Tibial artery (tissue), 4 donors: Measurements from ENCODE around the gene JMJD7.

Source experiments
- DNase-seq, 2 donors: peaks; one replicate each; pipeline ENCODE4 v3.0.0-alpha.2; 2019
- H3K27ac ChIP-seq, 2 donors: fragments of 200-600 bp; sonication (generic) in 1 of 2; 1 replicate in 1 of 2; 2 replicates in 1 of 2; pipeline ENCODE4 v1.5.1; 2018 to 2019; ENCODE audit warnings: mild to moderate bottlenecking in 1 of 2
- H3K27me3 ChIP-seq, 2 donors: fragments of 200-600 bp; sonication (generic) in 1 of 2; one replicate each; pipeline versions ENCODE4 v1.5.1 to v1.6.0; 2016 to 2019
- H3K36me3 ChIP-seq, 3 donors: fragments of 200-600 bp; sonication (generic) in 2 of 3; one replicate each; pipeline ENCODE4 v1.5.1; 2016 to 2019; ENCODE audit warnings: mild to moderate bottlenecking in 2 of 3
- H3K4me1 ChIP-seq, 4 donors: fragments of 200-600 bp; sonication (generic) in 2 of 4; 1 replicate in 3 of 4; 2 replicates in 1 of 4; pipeline ENCODE4 v1.5.1; 2016 to 2019
- H3K4me3 ChIP-seq, 2 donors: fragments of 200-600 bp; sonication (generic) in 1 of 2; 1 replicate in 1 of 2; 2 replicates in 1 of 2; pipeline ENCODE4 v1.5.1; 2018 to 2019; ENCODE audit warnings: mild to moderate bottlenecking in 2 of 2
- H3K9me3 ChIP-seq, 3 donors: fragments of 200-600 bp; sonication (generic) in 1 of 3; one replicate each; pipeline ENCODE4 v1.5.1; 2016 to 2019
- intact Hi-C: fragments of 100-400 bp; cut with DNase I; formaldehyde crosslinking; loops from one replicate; pipeline ENCODE4 v1.15.0; 2023; ENCODE audit warnings: low total_unique reads
- TF ChIP-seq, protein P1 (sequence below), 2 experiments: fragments of 200-600 bp in 1 of 2; fragments of 450-650 bp in 1 of 2; IDR thresholded peaks; one replicate each; pipeline ENCODE4 v1.5.1; 2017 to 2019; ENCODE audit warnings: antibody characterized with exemption in 2 of 2, mild to moderate bottlenecking in 1 of 2, moderate library complexity in 1 of 2

The JMJD7 gene

DNA sequence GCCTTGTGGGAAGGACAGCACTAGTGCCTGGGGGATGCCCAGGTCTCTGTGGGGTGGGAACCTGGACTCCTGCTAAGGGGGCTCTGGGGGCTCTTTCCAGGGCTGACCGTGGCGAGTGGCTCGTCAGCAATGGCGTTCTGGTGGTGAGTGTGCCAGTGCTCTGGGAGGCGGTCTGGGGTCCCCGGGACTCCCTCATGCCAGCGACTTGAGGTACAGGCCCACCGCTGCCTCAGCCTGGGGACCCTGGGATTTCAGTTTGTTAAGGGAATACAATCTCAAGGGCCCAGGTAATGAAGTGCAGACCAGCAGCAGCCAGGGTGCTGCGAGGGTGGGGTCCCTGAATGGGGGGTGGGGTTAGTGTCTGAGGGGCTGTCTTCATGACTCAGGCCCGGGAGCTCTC lies 13.2 kb downstream of the JMJD7 start:
- TF ChIP-seq, protein P1, sequence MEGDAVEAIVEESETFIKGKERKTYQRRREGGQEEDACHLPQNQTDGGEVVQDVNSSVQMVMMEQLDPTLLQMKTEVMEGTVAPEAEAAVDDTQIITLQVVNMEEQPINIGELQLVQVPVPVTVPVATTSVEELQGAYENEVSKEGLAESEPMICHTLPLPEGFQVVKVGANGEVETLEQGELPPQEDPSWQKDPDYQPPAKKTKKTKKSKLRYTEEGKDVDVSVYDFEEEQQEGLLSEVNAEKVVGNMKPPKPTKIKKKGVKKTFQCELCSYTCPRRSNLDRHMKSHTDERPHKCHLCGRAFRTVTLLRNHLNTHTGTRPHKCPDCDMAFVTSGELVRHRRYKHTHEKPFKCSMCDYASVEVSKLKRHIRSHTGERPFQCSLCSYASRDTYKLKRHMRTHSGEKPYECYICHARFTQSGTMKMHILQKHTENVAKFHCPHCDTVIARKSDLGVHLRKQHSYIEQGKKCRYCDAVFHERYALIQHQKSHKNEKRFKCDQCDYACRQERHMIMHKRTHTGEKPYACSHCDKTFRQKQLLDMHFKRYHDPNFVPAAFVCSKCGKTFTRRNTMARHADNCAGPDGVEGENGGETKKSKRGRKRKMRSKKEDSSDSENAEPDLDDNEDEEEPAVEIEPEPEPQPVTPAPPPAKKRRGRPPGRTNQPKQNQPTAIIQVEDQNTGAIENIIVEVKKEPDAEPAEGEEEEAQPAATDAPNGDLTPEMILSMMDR (IDR thresholded peaks at IDR 0.05), result no peak
- H3K4me3 ChIP-seq, result no peak overlapping the region
- H3K9me3 ChIP-seq, result no peaks in the 10 kb centered on the region
- peaks cover 0 to 10% (median 0%) of the 10 kb centered on the region in 4 donors for H3K4me1 ChIP-seq
- no peak for DNase-seq
- peaks cover 14 to 87% (median 46%) of the 10 kb centered on the region in 3 donors for H3K36me3 ChIP-seq
- H3K27ac ChIP-seq, result no peak overlapping the region
- no peaks in the 10 kb centered on the region for H3K27me3 ChIP-seq
- intact Hi-C loops, result no loop called here

DNA sequence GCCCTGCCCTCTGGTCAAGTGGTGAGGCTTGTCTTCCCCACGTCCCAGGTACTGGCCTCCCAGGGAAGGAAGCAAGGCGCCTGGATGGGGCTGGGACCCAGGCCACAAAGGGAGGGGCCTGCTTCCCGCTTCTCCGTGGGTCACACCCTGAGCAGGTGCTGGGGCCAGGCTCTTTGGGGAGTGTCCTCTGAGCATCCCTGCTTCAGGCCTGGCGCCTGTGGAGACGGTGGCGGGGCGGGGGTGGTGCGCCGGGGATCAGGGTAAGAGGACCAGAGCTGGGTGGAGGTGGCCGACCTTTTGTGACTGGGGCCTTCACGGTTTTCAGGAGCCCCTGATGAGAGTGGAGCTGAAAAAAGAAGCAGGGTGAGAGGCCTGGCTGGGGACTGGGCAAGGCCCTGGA lies 14.3 kb downstream of the JMJD7 start:
- TF ChIP-seq, protein P1 (IDR thresholded peaks at IDR 0.05), result no peak
- Histone ChIP-seq H3K9me3 (no peaks in the 10 kb centered on the region), H3K27ac (no peak overlapping the region), H3K27me3 (no peaks in the 10 kb centered on the region), H3K4me3 (no peak overlapping the region), H3K36me3 (peaks cover 25 to 87% (median 55%) of the 10 kb centered on the region in 3 donors), H3K4me1 (peaks cover 0 to 10% (median 0%) of the 10 kb centered on the region in 4 donors)
- intact Hi-C loops, result no loop called here
- DNase-seq, result no peak

DNA sequence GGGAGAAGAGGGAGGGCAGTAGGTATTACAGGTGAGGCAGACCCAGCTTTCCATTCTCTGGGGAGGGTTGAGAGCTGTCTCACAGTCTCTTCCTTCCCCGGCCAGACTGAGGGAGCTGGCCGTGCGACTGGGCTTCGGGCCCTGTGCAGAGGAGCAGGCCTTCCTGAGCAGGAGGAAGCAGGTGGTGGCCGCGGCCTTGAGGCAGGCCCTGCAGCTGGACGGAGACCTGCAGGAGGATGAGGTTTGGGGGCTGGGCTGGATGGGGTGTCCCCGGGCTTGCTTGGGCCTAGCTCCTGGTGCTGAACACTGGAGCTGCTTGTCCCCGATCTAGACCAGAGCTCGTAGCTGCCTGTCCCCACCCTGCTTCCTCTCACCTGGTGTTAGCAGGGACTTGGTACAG lies 15.7 kb downstream of the JMJD7 start:
- H3K36me3 ChIP-seq, result peaks cover 34 to 90% (median 62%) of the 10 kb centered on the region in 3 donors
- TF ChIP-seq, protein P1 (IDR thresholded peaks at IDR 0.05), result no peak
- H3K4me3 ChIP-seq, result no peak overlapping the region
- intact Hi-C loops, result no loop called here
- no peak for DNase-seq
- no peaks in the 10 kb centered on the region for H3K27me3 ChIP-seq
- no peak overlapping the region for H3K27ac ChIP-seq
- no peaks in the 10 kb centered on the region for H3K9me3 ChIP-seq
- H3K4me1 ChIP-seq, result peaks cover 0 to 10% (median 0%) of the 10 kb centered on the region in 4 donors

DNA sequence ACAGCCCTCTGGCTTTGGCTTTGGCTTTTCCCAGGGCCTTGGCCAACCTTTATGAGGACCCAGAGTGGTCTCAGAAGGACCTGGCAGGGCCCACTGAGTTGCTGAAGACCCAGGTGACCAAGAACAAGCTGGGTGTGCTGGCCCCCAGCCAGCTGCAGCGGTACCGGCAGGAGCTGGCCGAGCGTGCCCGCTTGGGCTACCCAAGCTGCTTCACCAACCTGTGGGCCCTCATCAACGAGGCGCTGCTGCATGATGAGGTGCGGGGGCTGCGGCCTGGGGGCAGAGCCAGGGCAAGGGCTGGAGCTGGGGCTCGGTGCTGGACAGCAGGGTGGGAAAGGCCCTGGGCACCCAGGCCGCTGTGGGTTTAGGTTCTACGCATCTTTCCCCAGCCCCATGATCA lies 16.9 kb downstream of the JMJD7 start:
- Histone ChIP-seq H3K9me3 (no peaks in the 10 kb centered on the region), H3K4me1 (peaks cover 0 to 5% (median 0%) of the 10 kb centered on the region in 4 donors), H3K4me3 (no peak overlapping the region), H3K36me3 (peaks cover 34 to 93% (median 62%) of the 10 kb centered on the region in 3 donors), H3K27me3 (no peaks in the 10 kb centered on the region), H3K27ac (no peak overlapping the region)
- TF ChIP-seq, protein P1 (IDR thresholded peaks at IDR 0.05), result no peak
- no peak for DNase-seq
- intact Hi-C loops, result no loop called here

DNA sequence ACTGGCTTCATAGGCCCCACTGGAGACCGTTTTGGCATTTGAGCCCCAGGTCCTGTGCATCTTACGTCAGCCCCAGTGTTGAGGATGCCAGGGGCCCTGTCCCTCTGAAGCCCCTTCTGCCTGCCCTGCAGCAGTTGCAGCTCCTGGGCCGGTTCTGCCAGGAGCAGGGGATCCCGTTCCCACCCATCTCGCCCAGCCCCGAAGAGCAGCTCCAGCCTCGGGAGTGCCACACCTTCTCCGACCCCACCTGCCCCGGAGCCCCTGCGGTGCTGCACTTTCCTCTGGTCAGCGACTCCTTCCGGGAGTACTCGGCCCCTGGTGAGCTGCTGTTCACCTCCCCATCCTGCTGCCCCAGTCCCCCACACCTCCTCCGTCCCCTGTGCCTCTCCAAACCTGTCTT lies 19.3 kb downstream of the JMJD7 start:
- Histone ChIP-seq H3K27me3 (peaks cover 0 to 8% of the 10 kb centered on the region in 2 donors), H3K4me1 (peaks cover 0 to 14% (median 0%) of the 10 kb centered on the region in 4 donors), H3K9me3 (no peaks in the 10 kb centered on the region), H3K27ac (no peak overlapping the region), H3K36me3 (peaks cover 34 to 69% (median 44%) of the 10 kb centered on the region in 3 donors), H3K4me3 (no peak overlapping the region)
- no peak for DNase-seq
- TF ChIP-seq, protein P1 (IDR thresholded peaks at IDR 0.05), result no peak
- intact Hi-C loops, result no loop called here

DNA sequence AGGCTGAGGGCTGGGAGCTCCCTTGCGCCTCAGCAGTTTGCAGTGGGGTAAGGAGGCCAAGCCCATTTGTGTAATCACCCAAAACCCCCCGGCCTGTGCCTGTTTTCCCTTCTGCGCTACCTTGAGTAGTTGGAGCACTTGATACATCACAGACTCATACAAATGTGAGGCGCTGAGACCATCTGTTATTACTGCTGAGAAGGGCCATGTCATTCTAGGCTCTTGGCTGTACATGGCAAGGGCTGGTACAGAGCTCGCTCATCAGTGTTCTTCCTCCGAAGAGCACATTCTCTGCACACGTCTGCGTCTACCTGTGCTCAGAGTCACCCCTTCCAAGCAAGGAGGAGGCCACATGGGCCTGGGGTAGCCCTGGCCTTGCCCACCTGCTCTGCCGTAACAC lies 20.1 kb downstream of the JMJD7 start:
- Histone ChIP-seq H3K9me3 (no peaks in the 10 kb centered on the region), H3K27ac (no peak overlapping the region), H3K27me3 (peaks cover 0 to 16% of the 10 kb centered on the region in 2 donors), H3K4me3 (no peak overlapping the region), H3K4me1 (peaks cover 0 to 14% (median 0%) of the 10 kb centered on the region in 4 donors), H3K36me3 (peaks cover 34 to 61% (median 41%) of the 10 kb centered on the region in 3 donors)
- no peak for DNase-seq
- TF ChIP-seq, protein P1 (IDR thresholded peaks at IDR 0.05), result no peak
- intact Hi-C loops, result no loop called here
